Erythroblast (primary cell): ENCODE data around the gene MED12L.
A peak's percentile ranks its signal among the peaks of the same experiment; 100 is the strongest.
"Not testable (repeated sequence)": the region's sequence is repeated elsewhere in the genome, so short reads cannot be mapped to it uniquely, and the experiment has no call there.

ENCODE experiments used
- DNase-seq, 2 experiments: peaks; one replicate each; lab custom pipeline; 2025; lab: John Stamatoyannopoulos, UW
- GATA1 ChIP-seq: IDR thresholded peaks from 2 replicates; pipeline ENCODE4 v1.6.1; 2011; ENCODE audit warnings: low read depth, mild to moderate bottlenecking, control low read depth, low read length, moderate library complexity
- POLR2A ChIP-seq: IDR thresholded peaks from 2 replicates; pipeline ENCODE4 v1.6.1; 2011; ENCODE audit warnings: mild to moderate bottlenecking, low read length

MED12L gene

GRCh38 chr3:151168269-151169094 is 83.0 kb downstream of the MED12L start:
- TF ChIP-seq POLR2A (no peak), GATA1 (no peak)

GRCh38 chr3:151169262-151169947 is 83.9 kb downstream of the MED12L start:
- TF ChIP-seq POLR2A, result no peak
- no peak for TF ChIP-seq GATA1
- no peak for DNase-seq

More at GRCh38 chr3:151168269-151169094, 83.0 kb downstream of the MED12L start:
- DNase-seq, result peak; percentile 39 to 66

GRCh38 chr3:151169948-151170679 is 84.7 kb downstream of the MED12L start:
- DNase-seq, result not testable (repeated sequence)

DNA sequence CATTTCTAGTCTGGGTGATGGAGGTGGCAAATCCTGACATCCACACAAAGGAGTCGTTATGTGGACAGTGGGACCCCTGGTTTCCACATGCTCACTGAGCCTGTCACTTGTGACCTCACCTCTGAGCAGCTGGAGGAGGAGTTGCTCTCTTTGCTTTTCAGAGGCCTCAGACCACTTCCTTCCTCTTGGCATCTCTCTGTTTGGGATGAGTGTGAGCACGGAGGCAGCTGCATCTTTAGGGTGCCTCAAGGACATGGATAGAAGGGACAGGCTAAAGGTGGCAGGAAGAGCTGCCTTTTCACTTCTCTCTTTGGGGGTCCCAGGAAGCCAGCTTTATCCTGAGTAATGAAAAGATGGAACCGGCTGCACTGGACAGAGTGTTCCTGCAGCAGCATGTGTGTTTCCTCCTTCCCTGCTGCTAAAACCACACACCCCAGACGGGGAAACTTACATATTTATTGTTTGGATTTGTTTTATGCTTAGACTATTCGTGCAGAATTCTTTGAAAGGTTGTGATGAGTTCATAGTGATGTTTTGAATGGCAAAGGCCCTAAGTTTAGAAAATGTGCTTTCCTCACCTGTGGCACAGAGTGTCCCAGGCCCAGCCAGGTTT is 85.8 kb downstream of the MED12L start:
- no peak for TF ChIP-seq POLR2A
- no peak for TF ChIP-seq GATA1
- DNase-seq, result no peak

GRCh38 chr3:151174351-151174750 is 88.9 kb downstream of the MED12L start:
- no peak for DNase-seq
- TF ChIP-seq POLR2A (no peak), GATA1 (no peak)

DNA sequence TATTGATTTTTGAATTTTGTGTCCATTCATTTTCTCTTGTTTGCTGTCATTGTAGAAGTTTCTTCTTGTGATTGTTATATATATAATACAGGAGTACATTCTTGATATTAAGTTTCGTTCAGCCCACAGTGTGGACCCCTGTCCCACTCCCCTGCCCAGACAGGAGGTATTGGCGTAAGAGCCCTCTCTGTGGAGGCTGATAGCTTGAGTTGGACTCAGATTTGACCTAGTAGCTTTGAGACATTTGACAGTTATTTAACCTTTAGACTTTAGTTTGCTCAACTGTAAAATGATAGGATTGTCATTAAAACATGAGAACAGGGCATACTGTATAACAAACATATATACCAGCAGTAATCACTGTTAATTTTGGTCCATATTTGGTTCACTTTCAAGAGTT is 90.5 kb downstream of the MED12L start:
- TF ChIP-seq GATA1, result no peak
- TF ChIP-seq POLR2A, result no peak
- DNase-seq, result no peak

DNA sequence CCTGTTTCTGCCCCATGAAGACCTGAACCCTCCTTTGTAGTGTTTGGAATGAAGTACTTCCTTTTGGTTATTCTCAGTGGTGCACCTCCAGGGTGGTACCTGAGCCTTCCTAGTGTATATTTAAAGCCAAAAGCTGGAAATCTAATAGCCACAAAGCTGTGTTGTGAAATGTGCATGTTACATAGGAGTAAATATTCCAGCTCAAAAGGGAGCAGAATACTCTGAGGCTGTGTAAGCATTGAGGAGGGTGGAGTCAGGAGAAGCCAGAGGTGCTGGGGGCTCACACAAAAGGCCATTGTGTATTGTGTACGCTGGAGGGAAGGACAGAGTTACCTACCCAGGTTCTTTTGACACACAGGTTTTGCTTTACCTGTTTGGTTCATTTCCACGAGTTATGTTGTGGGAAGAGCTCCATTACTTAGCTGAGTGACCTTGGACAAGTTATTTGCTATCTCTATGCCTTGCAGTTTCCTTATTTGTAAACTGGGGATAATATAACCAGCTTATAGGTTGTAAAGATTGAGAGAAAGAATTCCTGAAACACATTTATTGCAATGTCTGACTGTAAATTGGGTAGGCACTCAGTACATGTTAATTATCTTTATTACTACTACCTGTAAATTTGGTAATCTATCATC is 92.9 kb downstream of the MED12L start:
- no peak for DNase-seq
- TF ChIP-seq POLR2A, result no peak
- no peak for TF ChIP-seq GATA1

DNA sequence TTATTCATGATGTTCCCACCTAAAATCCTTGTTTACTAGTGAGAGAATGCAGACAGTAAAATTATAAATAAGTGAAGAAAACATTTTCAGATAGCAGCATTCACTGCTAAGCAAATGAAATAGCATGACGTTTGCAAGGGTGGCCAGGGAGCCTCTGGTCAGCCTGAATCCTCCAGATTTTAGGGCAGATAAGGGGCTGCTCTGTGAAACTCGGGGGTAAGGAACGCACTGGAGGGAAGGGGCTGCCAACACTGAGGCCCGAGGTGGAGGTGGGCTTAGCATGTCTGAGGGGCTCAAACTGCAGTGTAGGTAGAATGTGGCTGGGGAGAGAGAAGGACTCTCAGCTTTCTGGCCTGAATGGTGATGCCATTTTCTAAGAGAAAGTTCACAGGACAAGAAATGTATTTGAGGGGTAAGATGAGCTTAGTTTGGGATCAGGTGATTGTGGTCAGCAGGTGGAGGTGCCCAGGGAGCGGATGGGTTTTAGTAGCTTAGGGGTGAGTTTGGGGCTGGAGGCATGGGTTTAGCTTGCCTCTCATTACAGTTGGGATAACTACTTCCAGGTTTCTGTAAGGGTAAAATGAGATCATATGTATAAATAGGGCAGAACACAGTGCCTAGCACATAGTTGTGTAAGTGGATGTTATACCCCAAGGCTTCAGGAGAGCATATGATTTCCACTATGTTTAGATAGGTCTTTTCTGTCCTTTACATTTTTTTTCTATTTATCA is 97.0 kb downstream of the MED12L start:
- no peak for DNase-seq
- TF ChIP-seq GATA1, result no peak
- no peak for TF ChIP-seq POLR2A

DNA sequence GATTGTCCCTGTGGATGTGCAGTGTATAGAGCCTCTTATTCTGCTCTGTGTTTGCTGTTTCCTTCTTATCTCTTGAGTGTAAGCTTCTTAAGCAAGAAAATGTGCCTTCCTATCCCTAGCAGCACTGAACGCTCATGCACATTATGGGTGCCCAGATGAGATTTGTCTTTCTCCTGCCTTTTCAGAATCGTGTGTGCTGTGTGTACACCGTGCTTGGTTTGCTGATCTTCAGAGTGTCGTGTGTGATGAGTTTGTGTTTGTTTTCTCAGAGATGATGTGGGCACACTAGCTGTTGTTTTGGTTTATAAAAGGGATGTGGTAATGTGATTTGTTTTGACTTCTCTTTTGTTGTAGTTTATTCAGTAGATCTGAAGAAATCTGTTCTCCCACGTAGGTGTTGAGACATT is 97.8 kb downstream of the MED12L start:
- TF ChIP-seq GATA1 (no peak), POLR2A (no peak)
- no peak for DNase-seq

GRCh38 chr3:151191095-151191494 is 105.6 kb downstream of the MED12L start:
- TF ChIP-seq POLR2A (no peak), GATA1 (no peak)
- no peak for DNase-seq

DNA sequence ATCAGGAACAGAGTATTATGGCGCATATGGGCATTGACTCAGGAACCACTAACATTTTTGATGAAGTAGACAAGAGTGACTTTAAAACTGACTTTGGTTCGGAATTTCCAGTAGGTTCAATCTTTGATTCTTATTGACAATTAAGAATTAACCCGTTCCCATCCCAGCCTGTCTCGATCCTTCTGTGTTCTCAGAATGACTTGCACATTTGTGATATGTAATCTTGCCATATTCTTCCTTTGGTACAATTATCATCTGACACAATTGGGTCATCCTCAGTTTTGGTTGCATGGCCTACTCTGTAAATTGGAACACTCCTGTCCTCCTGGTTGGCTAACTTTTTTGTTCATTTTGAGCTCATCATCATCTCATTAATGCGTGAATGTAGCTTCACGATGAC is 107.1 kb downstream of the MED12L start:
- DNase-seq, result no peak
- no peak for TF ChIP-seq GATA1
- no peak for TF ChIP-seq POLR2A

DNA sequence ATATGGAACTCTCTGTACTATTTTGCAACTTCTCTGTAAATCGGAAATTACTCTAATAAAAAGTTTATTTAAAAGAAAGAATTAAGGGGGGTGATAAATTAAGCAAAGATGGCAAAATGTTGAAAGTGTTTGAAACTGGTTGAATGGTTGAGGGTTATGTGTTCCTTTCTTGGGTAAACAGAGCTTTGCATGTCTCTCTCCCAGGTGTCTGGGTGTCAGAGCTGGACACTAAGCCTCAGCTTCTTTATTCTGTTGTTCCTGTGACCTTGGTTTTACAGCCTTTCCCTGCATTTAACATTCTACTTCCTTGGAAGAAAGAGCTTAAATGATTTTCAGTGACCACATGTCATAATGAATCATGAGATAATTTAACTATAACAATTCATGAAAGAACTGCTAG is 110.4 kb downstream of the MED12L start:
- DNase-seq, result no peak
- TF ChIP-seq GATA1 (no peak), POLR2A (no peak)

GRCh38 chr3:151196434-151196833 is 111.0 kb downstream of the MED12L start:
- no peak for TF ChIP-seq GATA1
- no peak for TF ChIP-seq POLR2A
- DNase-seq, result no peak
